A673 (cell line): ENCODE measurements around the gene BRMS1L. TPM values are rescaled to one million over a fixed set of nuclear protein-coding genes. Genes with fewer than 3 reads are reported as not detected.

ENCODE experiments used
- BruUV-seq: library from RNA; stranded (reverse); fragments of 400-500 nt; replicated peaks from 2 replicates; lab custom pipeline; 2021; lab: Mats Ljungman, UMichigan
- CTCF ChIA-PET: fragments of 300-600 bp; sonication (Branson Sonifier 250); formaldehyde crosslinking; loops from one replicate; lab custom pipeline; 2022; ENCODE audit warnings: antibody characterized with exemption; lab: Charles Lee
- POLR2A ChIA-PET: fragments of 300-600 bp; sonication (Branson Sonifier 250); formaldehyde crosslinking; loops from one replicate; lab custom pipeline; 2022; ENCODE audit warnings: antibody characterized with exemption; ENCODE audit not compliant: low non-redundant PET; lab: Charles Lee
- DNase-seq: peaks from one replicate; pipeline ENCODE4 v3.0.0-alpha.2; 2015; ENCODE audit warnings: low spot score
- H3K27ac ChIP-seq: fragments of 200-600 bp; sonication (generic); 2 replicates; pipeline ENCODE4 v1.5.1; 2016; ENCODE audit warnings: mixed run types, low read depth, mild to moderate bottlenecking, mixed read lengths, antibody characterized with exemption, low read length; ENCODE audit not compliant: poor library complexity, severe bottlenecking
- H3K27me3 ChIP-seq: fragments of 200-600 bp; sonication (generic); replicated peaks from 2 replicates; pipeline ENCODE4 v1.6.1; 2017; ENCODE audit warnings: mixed run types, low read depth, mild to moderate bottlenecking, mixed read lengths, antibody characterized with exemption, low read length; ENCODE audit not compliant: insufficient read depth, poor library complexity
- H3K36me3 ChIP-seq: fragments of 200-600 bp; sonication (generic); 2 replicates; pipeline ENCODE4 v1.6.1; 2016; ENCODE audit warnings: mixed run types, mild to moderate bottlenecking, mixed read lengths, antibody characterized with exemption, low read length; ENCODE audit not compliant: insufficient read depth, poor library complexity, severe bottlenecking
- H3K4me1 ChIP-seq: fragments of 200-600 bp; sonication (generic); 2 replicates; pipeline ENCODE4 v1.6.1; 2017; ENCODE audit warnings: mixed run types, mild to moderate bottlenecking, mixed read lengths, antibody characterized with exemption, low read length; ENCODE audit not compliant: insufficient read depth, poor library complexity, severe bottlenecking
- H3K4me3 ChIP-seq: fragments of 200-600 bp; sonication (generic); 2 replicates; pipeline ENCODE4 v1.5.1; 2016; ENCODE audit warnings: low read depth, mixed run types, mild to moderate bottlenecking, mixed read lengths, low read length; ENCODE audit not compliant: poor library complexity, severe bottlenecking
- H3K9me3 ChIP-seq: fragments of 200-600 bp; sonication (generic); 2 replicates; pipeline ENCODE4 v1.6.1; 2016; ENCODE audit warnings: mixed run types, low read depth, mild to moderate bottlenecking, mixed read lengths, antibody characterized with exemption, low read length; ENCODE audit not compliant: poor library complexity, severe bottlenecking
- CTCF ChIP-seq: fragments of 300-800, 200-600 bp; sonication (generic); conservative IDR thresholded peaks from 2 replicates; pipeline ENCODE4 v1.5.1; 2017; ENCODE audit warnings: low read depth, mild to moderate bottlenecking, antibody characterized with exemption, low read length, moderate library complexity, mixed read lengths
- EZH2 ChIP-seq: fragments of 200-600 bp; sonication (generic); IDR thresholded peaks from 2 replicates; pipeline ENCODE4 v1.6.1; 2017; ENCODE audit warnings: borderline replicate concordance, low read depth, mild to moderate bottlenecking, mixed read lengths, antibody characterized with exemption, low read length; ENCODE audit not compliant: poor library complexity, severe bottlenecking
- intact Hi-C: fragments of 100-400 bp; cut with micrococcal nuclease; formaldehyde crosslinking; loops from one replicate; pipeline ENCODE4 v1.10.0; 2022; ENCODE audit not compliant: unreplicated experiment
- total RNA-seq: library from RNA; stranded (reverse); gene quantifications from 2 replicates; pipeline ENCODE4 v1.2.3, GENCODE V29; 2021

Gene BRMS1L
- total RNA-seq, 1 experiment from 2014 or later, result 14.6 TPM

- Histone ChIP-seq H3K27ac (no peak overlapping the region), H3K4me3 (no peak overlapping the region), H3K4me1 (no peaks in the 10 kb centered on the region), H3K27me3 (peaks cover 6% of the 10 kb centered on the region), H3K9me3 (no peaks in the 10 kb centered on the region), H3K36me3 (no peaks in the 10 kb centered on the region)
- no peak for DNase-seq
- POLR2A ChIA-PET, result no interaction called here
- intact Hi-C loops, result no loop called here
- no peak for TF ChIP-seq EZH2
- no peak for TF ChIP-seq CTCF
- CTCF ChIA-PET, result interaction anchor here (0.6 kb wide), 1 partner anchor 66 kb away, joined by 7 read pairs; no protein-coding TSS in a partner anchor
- BruUV-seq, result no TSS peak
These were observed 71.5 kb downstream of the BRMS1L start for GRCh38 chr14:35897616-35898111.

GRCh38 chr14:35898217-35898775 is 72.2 kb downstream of the BRMS1L start:
- ChIA-PET CTCF (interaction anchor here (0.6 kb wide), 1 partner anchor 66 kb away, joined by 7 read pairs; no protein-coding TSS in a partner anchor), POLR2A (no interaction called here)
- H3K9me3 ChIP-seq, result no peaks in the 10 kb centered on the region
- intact Hi-C loops, result no loop called here
- no peak overlapping the region for H3K27ac ChIP-seq
- BruUV-seq, result no TSS peak
- no peaks in the 10 kb centered on the region for H3K4me1 ChIP-seq
- DNase-seq, result no peak
- H3K36me3 ChIP-seq, result no peaks in the 10 kb centered on the region
- H3K27me3 ChIP-seq, result peaks cover 6% of the 10 kb centered on the region
- TF ChIP-seq CTCF (no peak), EZH2 (no peak)
- H3K4me3 ChIP-seq, result no peak overlapping the region

- no peak overlapping the region for H3K4me3 ChIP-seq
- no peaks in the 10 kb centered on the region for H3K4me1 ChIP-seq
- POLR2A ChIA-PET, result no interaction called here
- H3K9me3 ChIP-seq, result no peaks in the 10 kb centered on the region
- BruUV-seq, result no TSS peak
- peaks cover 6% of the 10 kb centered on the region for H3K27me3 ChIP-seq
- CTCF ChIA-PET, result no interaction called here
- intact Hi-C loops, result no loop called here
- TF ChIP-seq CTCF (no peak), EZH2 (no peak)
- no peak overlapping the region for H3K27ac ChIP-seq
- no peak for DNase-seq
- no peaks in the 10 kb centered on the region for H3K36me3 ChIP-seq
These were observed 74.6 kb downstream of the BRMS1L start for GRCh38 chr14:35900741-35901140.
